GM23248 (cell line): ENCODE data around the gene MLLT10. TPM values are rescaled to one million over a fixed set of nuclear protein-coding genes. Genes with fewer than 3 reads are reported as not detected.

Source experiments
- DNase-seq: peaks from one replicate; pipeline ENCODE4 v3.0.0-alpha.2; 2015
- H2AFZ ChIP-seq: fragments of 200-600 bp; sonication (generic); 2 replicates; pipeline ENCODE4 v1.6.1; 2016; ENCODE audit warnings: antibody characterized with exemption
- H3F3A ChIP-seq: fragments of 200-600 bp; sonication (generic); 2 replicates; pipeline ENCODE4 v1.6.1; 2016; ENCODE audit warnings: mild to moderate bottlenecking, antibody characterized with exemption, mixed run types; ENCODE audit not compliant: insufficient read depth
- H3K27ac ChIP-seq: fragments of 200-600 bp; sonication (generic); 2 replicates; pipeline ENCODE4 v1.5.1; 2016; ENCODE audit warnings: mild to moderate bottlenecking
- H3K27me3 ChIP-seq: fragments of 200-600 bp; sonication (generic); replicated peaks from 2 replicates; pipeline ENCODE4 v1.6.1; 2016; ENCODE audit warnings: mild to moderate bottlenecking; ENCODE audit not compliant: insufficient read depth
- H3K36me3 ChIP-seq: fragments of 200-600 bp; sonication (generic); 2 replicates; pipeline ENCODE4 v1.6.1; 2016; ENCODE audit warnings: low read depth, mild to moderate bottlenecking
- H3K4me1 ChIP-seq: fragments of 200-600 bp; sonication (generic); 2 replicates; pipeline ENCODE4 v1.6.1; 2016; ENCODE audit warnings: mild to moderate bottlenecking; ENCODE audit not compliant: insufficient read depth
- H3K4me2 ChIP-seq: fragments of 200-600 bp; sonication (generic); one replicate; pipeline ENCODE4 v1.6.1; 2016; ENCODE audit warnings: mild to moderate bottlenecking; ENCODE audit not compliant: unreplicated experiment
- H3K4me3 ChIP-seq: fragments of 200-600 bp; sonication (generic); 2 replicates; pipeline ENCODE4 v1.5.1; 2016; ENCODE audit warnings: mild to moderate bottlenecking
- H3K79me2 ChIP-seq: fragments of 200-600 bp; sonication (generic); 2 replicates; pipeline ENCODE4 v1.6.1; 2016; ENCODE audit warnings: mild to moderate bottlenecking; ENCODE audit not compliant: insufficient read depth
- H3K9ac ChIP-seq: fragments of 200-600 bp; sonication (generic); 2 replicates; pipeline ENCODE4 v1.6.1; 2016; ENCODE audit warnings: mild to moderate bottlenecking
- H3K9me2 ChIP-seq: fragments of 200-600 bp; sonication (generic); 2 replicates; pipeline ENCODE4 v1.6.1; 2016; ENCODE audit warnings: mixed run types, mild to moderate bottlenecking, moderate library complexity; ENCODE audit not compliant: insufficient read depth
- H3K9me3 ChIP-seq: fragments of 200-600 bp; sonication (generic); one replicate; pipeline ENCODE4 v1.6.1; 2017; ENCODE audit warnings: low read depth
- H4K20me1 ChIP-seq: fragments of 200-600 bp; sonication (generic); 2 replicates; pipeline ENCODE4 v1.6.0; 2016; ENCODE audit not compliant: insufficient read depth
- EZH2 ChIP-seq: fragments of 200-600 bp; sonication (generic); IDR thresholded peaks from 2 replicates; pipeline ENCODE4 v1.6.1; 2018; ENCODE audit warnings: antibody characterized with exemption, mild to moderate bottlenecking; ENCODE audit not compliant: insufficient read depth, poor library complexity, severe bottlenecking
- EZH2phosphoT487 ChIP-seq: fragments of 200-600 bp; sonication (generic); IDR thresholded peaks from 2 replicates; pipeline ENCODE4 v1.6.1; 2018; ENCODE audit warnings: antibody characterized with exemption, moderate library complexity, mild to moderate bottlenecking, low read depth; ENCODE audit not compliant: insufficient read depth
- WGBS, 2 experiments: methylation state at CpG; one replicate each; pipeline ENCODE4 v1.1.6; 2015 to 2017; ENCODE audit warnings: low lambda C conversion rate in 2 of 2, low coverage in 1 of 2; ENCODE audit errors: missing lambda C conversion rate in 2 of 2; 5-methylcytosine and 5-hydroxymethylcytosine counted together
- in situ Hi-C: fragments of 300-500 bp; cut with MboI; formaldehyde crosslinking; loops from 2 replicates; pipeline ENCODE4 v1.15.0; 2020
- polyA plus RNA-seq: library from polyadenylated mRNA; unstranded; fragments of >200 nt; fragmentation: Nextera tagmentation; extraction: Ambion mirVana; gene quantifications from 2 replicates; pipeline ENCODE4 v1.2.1, GENCODE V29; 2016
- total RNA-seq: library from RNA; depleted of rRNA; stranded (reverse); fragments of >200 nt; shearing (Covaris generic); gene quantifications from 2 replicates; pipeline ENCODE4 v1.2.3, GENCODE V29; 2014

Gene MLLT10
- total and polyA plus RNA-seq, 2 experiments from 2014 or later = 8.9 to 19.8 TPM

GRCh38 chr10:21705142-21705827 lies 171.3 kb downstream of the MLLT10 start:
- Histone ChIP-seq H3K4me3 (no peak overlapping the region), H3K9me3 (no peaks in the 10 kb centered on the region), H3K4me2 (no peak overlapping the region), H4K20me1 (peaks cover 5% of the 10 kb centered on the region), H3K36me3 (peaks cover 3% of the 10 kb centered on the region; the same call in 1 of the 2 replicates), H3K9ac (no peak overlapping the region), H3F3A (peaks cover 27% of the 10 kb centered on the region), H3K4me1 (no peaks in the 10 kb centered on the region), H3K27ac (no peak overlapping the region), H3K79me2 (peaks cover 89% of the 10 kb centered on the region), H2AFZ (no peak overlapping the region), H3K9me2 (no peaks in the 10 kb centered on the region), H3K27me3 (no peaks in the 10 kb centered on the region)
- 95 to 97% methylated on average over 5 of the region's 5 CpGs for WGBS, 2 experiments
- in situ Hi-C loops = no loop called here
- TF ChIP-seq EZH2 (no peak), EZH2phosphoT487 (no peak)
- DNase-seq = no peak

DNA sequence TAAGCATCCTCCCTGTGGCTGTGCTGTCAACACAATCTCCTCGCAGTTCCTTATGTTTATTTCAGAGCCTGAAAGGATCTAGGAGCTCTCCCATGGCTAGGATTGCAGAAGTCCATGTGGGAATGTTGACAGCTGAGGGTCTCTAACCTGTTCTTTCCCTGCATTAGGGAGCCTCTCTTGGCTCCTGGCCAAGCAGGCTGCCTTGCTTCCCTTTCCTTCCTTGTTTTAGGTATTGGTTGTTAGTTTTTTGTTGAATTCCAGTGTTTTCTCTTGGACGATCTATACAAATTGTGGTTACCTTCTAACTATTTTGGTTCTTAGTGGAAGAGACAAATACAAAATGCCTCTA lies 171.8 kb downstream of the MLLT10 start:
- no peaks in the 10 kb centered on the region for H3K9me3 ChIP-seq
- no peak overlapping the region for H3K4me3 ChIP-seq
- no peaks in the 10 kb centered on the region for H3K4me1 ChIP-seq
- no peak for TF ChIP-seq EZH2phosphoT487
- no peak for TF ChIP-seq EZH2
- peaks cover 22% of the 10 kb centered on the region for H3F3A ChIP-seq
- in situ Hi-C loops = no loop called here
- H3K79me2 ChIP-seq = peaks cover 88% of the 10 kb centered on the region
- DNase-seq = no peak
- H3K9ac ChIP-seq = no peak overlapping the region
- H3K36me3 ChIP-seq = peaks cover 3% of the 10 kb centered on the region; the same call in 1 of the 2 replicates
- H4K20me1 ChIP-seq = peaks cover 5% of the 10 kb centered on the region
- no peak overlapping the region for H3K27ac ChIP-seq
- H3K4me2 ChIP-seq = no peak overlapping the region
- no peak overlapping the region for H2AFZ ChIP-seq
- no peaks in the 10 kb centered on the region for H3K27me3 ChIP-seq
- 79 to 87% methylated on average over 2 of the region's 2 CpGs for WGBS, 2 experiments
- no peaks in the 10 kb centered on the region for H3K9me2 ChIP-seq

- Histone ChIP-seq H3K79me2 (peaks cover 88% of the 10 kb centered on the region), H3K4me1 (no peaks in the 10 kb centered on the region), H3K9me3 (no peaks in the 10 kb centered on the region), H3K4me3 (no peak overlapping the region), H3K4me2 (no peak overlapping the region), H3K36me3 (peaks cover 3% of the 10 kb centered on the region; the same call in 1 of the 2 replicates), H3F3A (peaks cover 18% of the 10 kb centered on the region), H3K27ac (no peak overlapping the region), H2AFZ (no peak overlapping the region), H3K9me2 (no peaks in the 10 kb centered on the region), H3K9ac (no peak overlapping the region), H3K27me3 (no peaks in the 10 kb centered on the region), H4K20me1 (peaks cover 5% of the 10 kb centered on the region)
- TF ChIP-seq EZH2phosphoT487 (no peak), EZH2 (no peak)
- in situ Hi-C loops = no loop called here
- DNase-seq = no peak
- 60 to 69% methylated on average over 3 of the region's 3 CpGs for WGBS, 2 experiments
Observed at GRCh38 chr10:21707498-21707897, 173.5 kb downstream of the MLLT10 start.

GRCh38 chr10:21712975-21713374 lies 178.9 kb downstream of the MLLT10 start:
- Histone ChIP-seq H3K9ac (no peak overlapping the region), H3K27me3 (no peaks in the 10 kb centered on the region), H3K4me2 (no peak overlapping the region), H4K20me1 (peaks cover 8% of the 10 kb centered on the region), H3K4me3 (no peak overlapping the region), H3F3A (peaks cover 20% of the 10 kb centered on the region), H3K9me2 (no peaks in the 10 kb centered on the region), H3K79me2 (peaks cover 52% of the 10 kb centered on the region), H3K9me3 (no peaks in the 10 kb centered on the region), H2AFZ (no peak overlapping the region), H3K27ac (no peak overlapping the region), H3K36me3 (peaks cover 12% of the 10 kb centered on the region; the same call in 1 of the 2 replicates), H3K4me1 (peaks cover 12% of the 10 kb centered on the region)
- DNase-seq = no peak
- WGBS, 2 experiments = 94 to 96% methylated on average over 4 of the region's 4 CpGs
- no peak for TF ChIP-seq EZH2phosphoT487
- TF ChIP-seq EZH2 = no peak
- in situ Hi-C loops = no loop called here
